HepG2 (cell line): ENCODE results near the gene SH2D3A. TPM values are rescaled to one million over a fixed set of nuclear protein-coding genes. Genes with fewer than 3 reads are reported as not detected.

Source experiments
- ARID4A ChIP-seq: sonication (generic); formaldehyde crosslinking; IDR thresholded peaks from 2 replicates; pipeline ENCODE4 v1.5.0; 2020; ENCODE audit warnings: mild to moderate bottlenecking, missing genetic modification reagents, borderline replicate concordance
- ATRX ChIP-seq: sonication (generic); formaldehyde crosslinking; IDR thresholded peaks from 2 replicates; pipeline ENCODE4 v1.4.0; 2020; ENCODE audit warnings: missing genetic modification reagents, borderline replicate concordance
- CREM ChIP-seq, 2 experiments: sonication (generic) in 1 of 2; formaldehyde crosslinking in 1 of 2; IDR thresholded peaks; 2 replicates each; pipeline versions ENCODE4 v1.4.0 to v1.6.1; 2016 to 2020; ENCODE audit warnings: antibody characterized with exemption in 1 of 2, mild to moderate bottlenecking in 1 of 2, missing genetic modification reagents in 1 of 2
- HCFC1 ChIP-seq: fragments of 150-350 bp; IDR thresholded peaks from 2 replicates; pipeline ENCODE4 v1.6.1; 2014; ENCODE audit warnings: low read depth, low read length
- IKZF4 ChIP-seq: sonication (generic); formaldehyde crosslinking; IDR thresholded peaks from 2 replicates; pipeline ENCODE4 v1.5.1; 2020; ENCODE audit warnings: borderline replicate concordance, mild to moderate bottlenecking, low read depth, missing genetic modification reagents; ENCODE audit errors: not compliant biosample characterization
- ONECUT2 ChIP-seq: sonication (generic); formaldehyde crosslinking; IDR thresholded peaks from 2 replicates; pipeline ENCODE4 v1.4.0; 2020; ENCODE audit warnings: missing genetic modification reagents
- RCOR2 ChIP-seq: IDR thresholded peaks from 2 replicates; pipeline ENCODE4 v1.6.1; 2016; ENCODE audit warnings: missing biosample characterization, missing genetic modification reagents
- RORA ChIP-seq: sonication (generic); formaldehyde crosslinking; IDR thresholded peaks from 2 replicates; pipeline ENCODE4 v1.5.0; 2020; ENCODE audit warnings: mild to moderate bottlenecking, missing genetic modification reagents, moderate library complexity
- SOX13 ChIP-seq, 3 experiments: fragments of 450-650 bp in 1 of 3; sonication (generic) in 1 of 3; formaldehyde crosslinking in 1 of 3; IDR thresholded peaks in 2 of 3; conservative IDR thresholded peaks in 1 of 3; 2 replicates each; pipeline versions ENCODE4 v1.5.0 to v1.6.1; 2016 to 2020; ENCODE audit warnings: antibody characterized with exemption in 1 of 3, mild to moderate bottlenecking in 1 of 3, missing compliant biosample characterization in 1 of 3, missing genetic modification reagents in 1 of 3, moderate library complexity in 1 of 3
- TRAFD1 ChIP-seq: sonication (generic); formaldehyde crosslinking; IDR thresholded peaks from 2 replicates; pipeline ENCODE4 v1.5.1; 2020; ENCODE audit warnings: missing genetic modification reagents, mild to moderate bottlenecking, borderline replicate concordance
- ZBTB14 ChIP-seq: sonication (generic); formaldehyde crosslinking; IDR thresholded peaks from 2 replicates; pipeline ENCODE4 v1.4.0; 2020; ENCODE audit warnings: missing genetic modification reagents
- ZFP37 ChIP-seq: sonication (generic); formaldehyde crosslinking; IDR thresholded peaks from 2 replicates; pipeline ENCODE4 v1.4.0; 2020; ENCODE audit warnings: missing genetic modification reagents, borderline replicate concordance
- ZNF335 ChIP-seq: sonication (generic); formaldehyde crosslinking; IDR thresholded peaks from 2 replicates; pipeline ENCODE4 v1.4.0; 2020; ENCODE audit warnings: missing genetic modification reagents
- ZNF768 ChIP-seq: sonication (generic); formaldehyde crosslinking; IDR thresholded peaks from 2 replicates; pipeline ENCODE4 v1.4.0; 2020; ENCODE audit warnings: missing genetic modification reagents
- polyA plus RNA-seq, 8 experiments: library from polyadenylated mRNA; depleted of rRNA in 3 of 8; stranded (reverse) in 7 of 8; unstranded in 1 of 8; fragments of >200 nt; fragmentation: Illumina TruSeq in 4 of 8; extraction: Trizol in 4 of 8; gene quantifications; 2 replicates each; pipeline versions ENCODE4 v1.2.1 to v1.2.3, GENCODE V29; 2011 to 2016; ENCODE audit warnings: low read depth in 4 of 8, missing spikeins in 1 of 8, mixed read lengths in 1 of 8; ENCODE audit not compliant: insufficient read depth in 1 of 8
- total RNA-seq, 5 experiments: library from RNA; depleted of rRNA; stranded (reverse); fragments of >200 nt; fragmentation: Illumina TruSeq; extraction: Trizol; gene quantifications; 2 replicates each; pipeline ENCODE4 v1.2.3, GENCODE V29; 2016; ENCODE audit warnings: low read depth in 1 of 5
- TF ChIP-seq, protein P1 (sequence below): fragments of 450-650 bp; IDR thresholded peaks from 2 replicates; pipeline ENCODE4 v1.6.1; 2017

The SH2D3A gene
- total and polyA plus RNA-seq, 2 of the 13 experiments (the other 11 are each of a cell fraction or from before 2014, with no cell fraction given), result 1.0 to 2.2 TPM

GRCh38 chr19:6725513-6726231 is 41.6 kb downstream of the SH2D3A start (continued):
- TF ChIP-seq SOX13 (IDR thresholded peaks at IDR 0.05) (0 out of 2 replicates have a peak, but pooled peaks have one; percentile 26), SOX13 (CRISPR knock-in tag; conservative IDR thresholded peaks at IDR 0.05 in 1 of 2, IDR thresholded peaks at IDR 0.05 in 1 of 2) (peak in 1 of 2 experiments; percentile 87; a peak in 2 of 4 replicates), ONECUT2 (peak; percentile 78), HCFC1 (no peak), ZFP37 (CRISPR knock-in tag) (no peak), ZBTB14 (CRISPR knock-in tag) (no peak), RORA (CRISPR knock-in tag) (no peak), RCOR2 (0 out of 2 replicates have a peak, but pooled peaks have one; percentile 20), ZNF768 (CRISPR knock-in tag) (no peak), CREM (IDR thresholded peaks at IDR 0.05) (0 out of 2 replicates have a peak, but pooled peaks have one; percentile 17), CREM (CRISPR knock-in tag; IDR thresholded peaks at IDR 0.05) (no peak), ZNF335 (no peak), TRAFD1 (CRISPR knock-in tag) (no peak), ARID4A (peak; percentile 39; the same call in 1 of the 2 replicates), IKZF4 (CRISPR knock-in tag) (no peak), ATRX (CRISPR knock-in tag) (no peak)
- TF ChIP-seq, protein P1, sequence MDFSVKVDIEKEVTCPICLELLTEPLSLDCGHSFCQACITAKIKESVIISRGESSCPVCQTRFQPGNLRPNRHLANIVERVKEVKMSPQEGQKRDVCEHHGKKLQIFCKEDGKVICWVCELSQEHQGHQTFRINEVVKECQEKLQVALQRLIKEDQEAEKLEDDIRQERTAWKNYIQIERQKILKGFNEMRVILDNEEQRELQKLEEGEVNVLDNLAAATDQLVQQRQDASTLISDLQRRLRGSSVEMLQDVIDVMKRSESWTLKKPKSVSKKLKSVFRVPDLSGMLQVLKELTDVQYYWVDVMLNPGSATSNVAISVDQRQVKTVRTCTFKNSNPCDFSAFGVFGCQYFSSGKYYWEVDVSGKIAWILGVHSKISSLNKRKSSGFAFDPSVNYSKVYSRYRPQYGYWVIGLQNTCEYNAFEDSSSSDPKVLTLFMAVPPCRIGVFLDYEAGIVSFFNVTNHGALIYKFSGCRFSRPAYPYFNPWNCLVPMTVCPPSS, result no peak
